NCI-H1694 treated with DMSO at 0.1 percent for 48 hours (cell line): ENCODE measurements around the gene HOXA6.
A peak's percentile ranks its signal among the peaks of the same experiment; 100 is the strongest.

ENCODE experiments used
- DNase-seq: peaks from one replicate; lab custom pipeline; 2025; lab: John Stamatoyannopoulos, UW

HOXA6 gene

GRCh38 chr7:27107391-27108381, 39.9 kb downstream of the HOXA6 start:
- DNase-seq = no peak

DNA sequence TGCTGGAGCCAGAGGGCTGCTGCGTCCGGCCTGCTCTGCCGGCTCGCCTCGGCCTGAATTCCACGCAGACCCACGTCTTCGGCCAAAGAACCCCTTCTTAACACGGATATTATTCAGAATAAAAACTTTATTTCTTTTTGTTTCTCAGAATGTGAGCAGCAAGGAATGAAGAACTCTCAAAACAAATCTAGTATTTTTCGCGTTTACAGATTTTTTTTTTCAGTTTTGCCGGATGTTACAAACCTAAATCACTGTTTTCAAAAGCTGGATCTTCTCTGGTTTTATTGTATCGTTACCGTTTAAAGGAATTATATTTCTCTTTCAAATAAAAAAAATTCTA, 40.7 kb downstream of the HOXA6 start:
- DNase-seq = no peak

DNA sequence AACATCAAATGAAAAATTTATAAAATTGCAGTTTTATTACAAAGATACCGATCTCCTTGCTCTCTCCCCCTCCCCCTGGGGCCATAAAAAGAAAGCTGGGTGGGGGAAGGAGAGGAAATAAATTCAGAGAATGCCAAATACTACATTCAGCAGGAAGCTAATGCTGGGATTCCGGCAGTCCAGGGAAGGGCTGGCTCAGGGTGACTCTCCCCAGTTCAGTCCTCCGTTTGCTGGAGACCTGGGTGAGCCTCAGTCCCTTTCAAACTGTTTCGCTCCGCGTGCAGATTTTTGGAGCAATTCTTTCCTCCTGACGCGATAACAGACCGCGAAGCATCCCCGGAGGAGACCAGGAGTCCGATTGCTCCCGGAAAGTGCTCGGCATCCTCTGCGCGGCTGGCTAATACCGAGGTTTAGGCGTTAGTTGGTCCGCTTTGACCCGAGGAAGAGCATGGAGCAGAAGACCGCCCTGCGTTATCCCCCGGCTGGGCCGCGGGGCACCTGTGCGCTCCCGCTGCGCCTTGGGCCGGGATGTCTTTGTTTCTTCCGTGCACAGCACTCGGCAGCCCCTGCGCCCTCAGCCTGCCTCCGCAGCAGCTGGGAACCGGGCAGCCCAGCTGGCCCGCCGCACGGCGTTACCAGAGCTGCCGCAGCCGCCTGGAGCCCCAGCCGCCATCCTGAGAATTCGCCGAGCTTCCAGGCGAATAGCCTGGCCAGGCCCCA, 41.2 kb downstream of the HOXA6 start:
- DNase-seq = no peak

- DNase-seq = no peak
These were observed 42.1 kb downstream of the HOXA6 start for GRCh38 chr7:27105301-27106031.

DNA sequence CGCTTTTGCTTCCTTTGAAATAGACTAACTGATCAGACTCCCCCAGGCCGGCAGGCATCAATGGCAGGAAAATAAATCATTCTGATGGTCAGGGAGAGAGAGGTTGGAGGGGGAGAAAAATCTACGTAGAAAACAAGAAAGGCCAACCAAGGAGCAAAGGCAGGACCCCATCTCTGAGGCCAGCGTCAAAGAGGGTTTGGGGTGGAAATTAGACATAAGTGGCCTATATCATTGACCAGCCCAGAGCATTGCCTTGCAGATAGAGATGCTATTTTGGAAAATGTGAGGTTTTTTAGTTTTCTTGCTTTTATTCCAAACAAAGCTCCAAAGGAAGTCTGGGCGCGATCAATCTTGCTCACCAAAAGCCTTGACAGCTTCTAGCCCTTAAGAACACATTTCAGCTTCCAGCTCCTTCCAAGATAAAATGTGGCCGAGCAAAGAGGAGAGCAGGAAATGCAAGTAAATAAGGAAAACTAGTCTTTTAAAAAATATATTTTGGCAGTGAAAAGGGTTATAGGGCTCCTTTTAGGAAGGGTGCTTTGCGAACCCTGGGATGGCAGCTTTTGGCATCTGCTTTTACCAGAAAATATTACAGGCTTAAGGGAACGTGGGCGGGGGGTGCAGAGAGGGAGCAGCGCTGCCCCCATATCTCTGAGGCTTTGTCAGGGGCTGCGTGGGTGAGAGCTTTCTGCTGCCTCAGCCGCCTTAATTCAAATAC, 43.1 kb downstream of the HOXA6 start:
- DNase-seq = no peak

- no peak for DNase-seq
These were observed 43.9 kb downstream of the HOXA6 start for GRCh38 chr7:27103489-27104226.

GRCh38 chr7:27102581-27103442, 44.8 kb downstream of the HOXA6 start, which contains the start of gene HOXA2:
HOXA2 (minus strand) TSS chr7:27102683; CDS start chr7:27102500, 183 bp downstream.
- no peak for DNase-seq

- no peak for DNase-seq
These were observed 45.5 kb downstream of the HOXA6 start for GRCh38 chr7:27101957-27102580.

- DNase-seq = no peak
These were observed 46.2 kb downstream of the HOXA6 start for GRCh38 chr7:27101171-27101956.

DNA sequence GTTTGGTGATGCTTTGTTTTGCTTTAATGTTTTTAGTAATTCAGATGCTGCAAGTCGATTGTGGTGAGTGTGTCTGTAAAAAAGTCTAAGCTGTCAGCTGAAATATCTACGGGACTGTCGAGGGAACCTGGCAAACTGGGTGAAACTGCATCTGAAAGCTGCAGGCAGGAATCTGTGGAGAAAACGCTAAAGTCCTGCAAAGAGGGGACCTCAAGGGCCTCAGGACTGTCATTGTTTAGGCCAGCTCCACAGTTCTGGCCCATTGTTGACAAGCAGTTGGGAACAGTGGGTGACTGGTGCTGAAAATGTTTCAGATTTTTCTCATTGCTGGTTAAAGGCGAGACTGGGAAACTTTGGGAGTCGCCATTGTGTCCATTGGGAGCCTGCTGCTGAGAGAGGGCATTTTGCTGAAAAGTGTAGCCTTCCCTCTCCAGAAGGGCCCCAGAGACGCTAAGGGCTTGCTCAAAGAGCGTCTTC, 46.8 kb downstream of the HOXA6 start:
- DNase-seq = no peak

DNA sequence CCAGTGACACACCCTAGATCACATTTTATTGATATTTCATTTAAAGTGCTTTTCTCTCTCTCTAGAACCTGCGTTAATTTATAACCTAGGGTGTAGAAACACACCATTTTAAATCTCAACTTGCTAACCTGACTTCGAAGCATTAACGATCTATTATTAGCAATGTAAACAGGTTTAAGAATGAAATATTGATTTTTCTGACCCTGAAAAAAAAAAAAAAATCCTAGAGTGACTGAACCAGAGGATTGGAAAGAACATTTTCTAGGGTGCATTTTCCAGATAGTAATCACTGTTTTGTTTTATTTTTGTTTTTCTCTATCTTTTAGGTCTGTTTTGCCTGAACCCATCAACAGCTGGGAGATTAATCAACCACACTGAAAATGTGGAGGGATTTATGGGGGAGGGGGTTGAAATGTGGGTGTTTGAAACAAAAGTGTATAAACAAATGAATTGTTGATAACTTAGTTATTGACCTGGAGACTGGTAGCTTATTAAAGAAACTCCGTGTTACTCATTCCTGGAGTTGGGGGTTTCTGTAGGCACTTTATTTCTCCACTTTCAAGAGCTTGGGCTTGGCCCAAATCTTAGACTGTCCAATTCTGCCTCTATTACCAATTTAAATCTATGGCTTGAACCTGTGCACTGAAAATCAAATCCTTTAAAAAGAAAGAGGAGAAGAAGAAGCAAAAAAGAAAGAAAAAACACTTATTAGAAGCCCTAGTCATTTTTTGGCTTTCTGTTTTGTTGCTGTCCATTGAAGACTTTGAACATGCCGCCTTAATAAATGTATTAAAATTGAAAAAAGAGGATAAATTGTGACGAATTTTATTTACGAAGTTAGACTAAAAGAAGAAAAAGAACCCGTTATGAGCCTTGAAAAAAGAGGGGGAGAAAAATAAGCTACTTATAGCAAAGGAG, 47.9 kb downstream of the HOXA6 start:
- no peak for DNase-seq

DNA sequence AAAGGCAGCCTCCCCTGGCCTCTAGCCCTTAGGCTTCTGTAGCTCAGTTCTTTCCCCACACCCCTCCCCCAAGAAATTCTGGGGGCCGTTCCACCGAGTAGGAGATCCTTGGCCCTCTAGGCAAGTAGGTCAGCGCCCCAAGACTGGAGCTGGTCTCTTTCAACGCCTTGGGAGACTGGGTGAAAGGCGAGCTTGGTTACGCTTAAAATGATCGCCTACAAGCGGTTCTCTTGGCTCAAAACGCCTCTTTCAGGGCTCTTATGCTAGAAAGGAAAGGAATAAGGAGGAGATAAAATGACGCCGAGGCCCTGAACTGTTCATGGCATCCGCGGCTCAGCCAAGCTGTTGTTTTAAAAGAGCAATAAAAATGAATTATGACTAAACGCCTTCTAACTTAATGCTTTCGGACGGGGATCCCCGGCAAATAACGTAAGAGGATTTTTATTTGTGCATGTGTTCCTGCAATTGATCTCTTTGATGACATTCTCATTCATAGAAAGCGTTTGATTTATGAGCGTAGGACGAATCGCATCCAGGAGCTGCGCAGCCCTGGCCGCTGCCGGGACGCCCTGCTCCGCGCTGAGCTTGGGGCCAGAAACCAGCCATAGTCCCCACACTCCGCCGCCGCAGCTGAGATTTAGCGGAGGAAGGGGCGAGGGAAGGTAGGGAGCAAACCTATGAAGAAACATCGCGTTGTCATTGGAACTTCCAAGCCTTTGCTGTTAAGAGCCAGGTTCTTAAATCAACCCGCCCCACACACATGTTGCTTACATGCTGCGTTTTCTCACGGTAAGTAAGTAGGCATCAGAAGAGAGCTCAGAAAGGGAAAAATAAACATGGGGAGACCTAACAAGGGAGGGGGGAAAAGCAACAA, 48.8 kb downstream of the HOXA6 start:
- no peak for DNase-seq

DNA sequence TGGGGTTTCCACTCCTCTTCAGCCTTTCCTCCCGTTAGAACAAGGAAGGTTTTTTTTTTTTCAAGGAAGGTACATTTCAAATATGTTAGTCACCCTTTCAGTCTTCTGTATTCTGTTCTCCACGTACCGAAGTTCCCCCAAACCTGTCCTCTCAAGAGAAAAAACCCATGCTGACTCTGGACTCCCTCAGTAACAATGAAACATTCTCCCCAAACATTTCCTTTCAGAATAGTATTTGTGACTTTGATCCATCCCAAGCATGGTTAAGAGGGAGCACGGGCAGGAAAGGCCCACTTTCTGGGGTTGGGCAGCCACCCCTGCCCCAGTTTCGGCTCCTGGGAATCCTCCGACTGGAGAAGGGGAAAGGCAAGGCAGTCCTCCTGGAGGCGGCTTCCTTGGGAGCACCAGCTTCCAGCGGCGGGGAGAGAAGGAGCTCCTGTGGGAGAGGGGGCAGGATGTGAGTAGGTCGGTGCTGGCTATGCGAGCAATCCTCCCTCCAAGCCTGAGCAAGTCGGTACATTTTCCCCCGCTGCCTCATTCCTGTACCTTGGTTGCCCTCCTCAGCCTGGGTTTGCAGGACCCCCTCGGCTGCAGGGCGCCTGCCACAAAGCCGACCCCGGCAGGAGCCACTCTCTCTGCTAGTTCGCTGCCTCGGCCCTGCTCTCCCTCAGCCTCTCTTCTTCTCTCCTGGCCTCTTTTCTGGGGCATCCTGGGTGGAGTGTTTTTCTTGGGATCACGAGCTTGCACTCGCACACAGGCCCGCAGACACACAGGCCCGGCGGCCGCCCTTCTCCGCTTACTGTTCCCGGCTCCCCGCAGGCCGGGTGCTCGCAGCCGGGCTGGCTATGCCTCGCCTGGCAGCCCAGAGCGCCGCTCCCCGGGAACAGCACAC, 49.6 kb downstream of the HOXA6 start:
- no peak for DNase-seq

DNA sequence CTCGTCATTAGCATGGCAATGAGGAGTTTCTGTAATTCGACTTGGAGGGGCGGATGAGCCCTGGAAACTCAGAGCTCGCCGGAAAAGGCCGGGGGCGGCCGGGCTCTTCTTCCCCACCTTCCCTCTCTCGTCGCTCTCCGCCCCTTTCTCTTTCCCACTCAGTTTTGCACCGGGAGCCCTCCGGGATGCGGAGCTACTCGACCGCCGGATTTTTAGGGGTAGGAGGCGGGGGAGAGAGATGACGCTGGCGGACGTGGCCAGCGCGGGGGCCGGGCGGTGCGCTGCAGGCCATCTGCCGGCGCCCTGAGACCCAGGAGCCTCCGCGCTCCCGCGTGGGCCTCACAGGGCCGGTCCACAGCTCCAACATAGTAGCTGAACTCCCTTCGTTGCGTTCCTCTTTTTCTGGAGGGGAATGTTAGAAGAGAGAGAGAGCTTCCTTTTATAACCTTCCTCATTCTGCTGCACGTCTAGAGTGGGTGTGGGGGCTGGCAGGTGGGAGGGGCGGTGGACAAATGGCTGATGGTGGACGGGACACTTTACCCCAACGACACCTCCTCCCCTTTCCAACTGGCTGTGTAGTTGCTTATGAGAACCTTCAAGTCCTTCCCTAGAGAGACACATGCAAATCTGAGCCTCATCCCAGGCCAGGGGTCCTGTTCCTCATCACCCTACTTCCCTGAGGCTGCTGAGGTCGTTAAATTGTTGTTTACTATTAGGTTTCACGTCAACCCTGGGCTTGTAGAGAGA, 50.6 kb downstream of the HOXA6 start:
- peak; percentile 28 for DNase-seq
